ENCODE data around the gene NDEL1. TPM values are rescaled to one million over a fixed set of nuclear protein-coding genes. Genes with fewer than 3 reads are reported as not detected.

The NDEL1 gene
- polyA plus RNA-seq, 3 donors: 29.8 to 58.3 (median 39.7) TPM

DNA sequence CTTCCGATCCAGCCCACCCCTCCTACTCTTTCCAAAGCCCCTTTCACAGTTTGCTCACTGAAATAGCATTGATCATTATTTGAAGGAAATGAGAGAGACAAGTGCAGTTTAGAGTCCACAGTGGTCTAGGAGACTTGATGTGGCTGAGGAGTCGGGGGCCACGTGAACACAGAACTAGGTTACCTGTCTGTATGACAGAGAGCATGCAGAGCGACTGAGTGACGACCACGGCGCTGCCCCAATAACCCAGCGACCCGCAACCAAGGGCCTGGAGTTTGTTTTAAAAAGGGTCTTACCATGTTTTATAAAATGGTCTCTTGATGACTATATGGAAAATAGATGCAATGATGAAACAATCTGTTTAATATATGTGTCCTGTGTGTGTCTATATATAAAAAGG, 39.5 kb downstream of the NDEL1 start:
- Histone ChIP-seq H3K4me3 (replicated peaks in 1 of 3; ENCODE audit: low read depth in 2 of 3, low read length in 3 of 3) (no peak overlapping the region), H3K79me2 (ENCODE audit: insufficient read depth, low read length) (no peaks in the 10 kb centered on the region), H3K9ac (ENCODE audit: insufficient read depth, low read length, poor library complexity, severe bottlenecking) (no peak overlapping the region), H2AFZ (ENCODE audit: insufficient read depth, low read depth, low read length, poor library complexity, severe bottlenecking) (no peak overlapping the region), H3K27ac (ENCODE audit: low read depth in 1 of 2, low read length in 2 of 2) (no peak overlapping the region), H3K9me3 (replicated peaks in 1 of 2; ENCODE audit: control insufficient read depth in 1 of 2, insufficient read depth in 1 of 2, low read length in 2 of 2) (peaks cover 0 to under 1% of the 10 kb centered on the region in 2 donors), H4K20me1 (ENCODE audit: insufficient read depth, low read length) (peaks cover 26% of the 10 kb centered on the region), H3K27me3 (ENCODE audit: control insufficient read depth in 2 of 2, insufficient read depth in 2 of 2, low read length in 2 of 2) (no peaks in the 10 kb centered on the region), H3K36me3 (replicated peaks in 1 of 2; ENCODE audit: control insufficient read depth in 1 of 2, insufficient read depth in 2 of 2, low read length in 2 of 2) (peaks cover 45 to 79% of the 10 kb centered on the region in 2 donors), H3K4me1 (ENCODE audit: control insufficient read depth in 1 of 2, insufficient read depth in 2 of 2, low read length in 2 of 2) (no peaks in the 10 kb centered on the region), H3K4me2 (replicated peaks; ENCODE audit: extremely low read depth, low read length, poor library complexity, severe bottlenecking) (no peak overlapping the region)
- peaks cover 0 to 1% (median 0%) of the 10 kb centered on the region in 3 donors for H3K27me3 Mint-ChIP-seq (ENCODE audit: low read depth in 3 of 3)
- H3K9me3 Mint-ChIP-seq: peaks cover 0 to 3% (median 0%) of the 10 kb centered on the region in 7 donors
- DNase-seq: no peak
- no peaks in the 10 kb centered on the region for H3K4me1 Mint-ChIP-seq
- peaks cover 67 to 84% of the 10 kb centered on the region in 2 donors for H3K36me3 Mint-ChIP-seq
- WGBS (ENCODE audit: insufficient coverage): 97% methylated on average over 8 of the region's 9 CpGs
- TF ChIP-seq CTCF (IDR thresholded peaks at IDR 0.05): no peak
- peak overlapping the region in 2 of 7 donors; percentile 14 to 33 for H3K27ac Mint-ChIP-seq
- no peak overlapping the region for H3K4me3 Mint-ChIP-seq
- intact Hi-C loops (cut with micrococcal nuclease): no loop called here

GRCh38 chr17:8475781-8476180, 40.1 kb downstream of the NDEL1 start:
- Histone ChIP-seq H4K20me1 (ENCODE audit: insufficient read depth, low read length) (peaks cover 21% of the 10 kb centered on the region), H3K27me3 (ENCODE audit: control insufficient read depth in 2 of 2, insufficient read depth in 2 of 2, low read length in 2 of 2) (no peaks in the 10 kb centered on the region), H3K36me3 (replicated peaks in 1 of 2; ENCODE audit: control insufficient read depth in 1 of 2, insufficient read depth in 2 of 2, low read length in 2 of 2) (peaks cover 40 to 74% of the 10 kb centered on the region in 2 donors), H2AFZ (ENCODE audit: insufficient read depth, low read depth, low read length, poor library complexity, severe bottlenecking) (no peak overlapping the region), H3K9me3 (replicated peaks in 1 of 2; ENCODE audit: control insufficient read depth in 1 of 2, insufficient read depth in 1 of 2, low read length in 2 of 2) (peaks cover 0 to 2% of the 10 kb centered on the region in 2 donors), H3K4me1 (ENCODE audit: control insufficient read depth in 1 of 2, insufficient read depth in 2 of 2, low read length in 2 of 2) (no peaks in the 10 kb centered on the region), H3K4me2 (replicated peaks; ENCODE audit: extremely low read depth, low read length, poor library complexity, severe bottlenecking) (no peak overlapping the region), H3K4me3 (replicated peaks in 1 of 3; ENCODE audit: low read depth in 2 of 3, low read length in 3 of 3) (no peak overlapping the region), H3K9ac (ENCODE audit: insufficient read depth, low read length, poor library complexity, severe bottlenecking) (no peak overlapping the region), H3K27ac (ENCODE audit: low read depth in 1 of 2, low read length in 2 of 2) (no peak overlapping the region), H3K79me2 (ENCODE audit: insufficient read depth, low read length) (no peaks in the 10 kb centered on the region)
- H3K36me3 Mint-ChIP-seq: peaks cover 66 to 84% of the 10 kb centered on the region in 2 donors
- no peaks in the 10 kb centered on the region for H3K4me1 Mint-ChIP-seq
- DNase-seq: no peak
- 50% methylated on average over 3 of the region's 16 CpGs for WGBS (ENCODE audit: insufficient coverage)
- H3K27ac Mint-ChIP-seq: peak overlapping the region in 3 of 7 donors; percentile 4 to 68 (median 55)
- no peak overlapping the region for H3K4me3 Mint-ChIP-seq
- no peak for TF ChIP-seq CTCF (IDR thresholded peaks at IDR 0.05)
- intact Hi-C loops (cut with micrococcal nuclease): no loop called here
- H3K27me3 Mint-ChIP-seq (ENCODE audit: low read depth in 3 of 3): peaks cover 0 to 1% (median 0%) of the 10 kb centered on the region in 3 donors
- peaks cover 0 to 8% (median 3%) of the 10 kb centered on the region in 7 donors for H3K9me3 Mint-ChIP-seq
